ENCODE data around the gene DNAH6.
A peak's percentile ranks its signal among the peaks of the same experiment; 100 is the strongest.
"Not testable (repeated sequence)": the region's sequence is repeated elsewhere in the genome, so short reads cannot be mapped to it uniquely, and the experiment has no call there.

Gene DNAH6

DNA sequence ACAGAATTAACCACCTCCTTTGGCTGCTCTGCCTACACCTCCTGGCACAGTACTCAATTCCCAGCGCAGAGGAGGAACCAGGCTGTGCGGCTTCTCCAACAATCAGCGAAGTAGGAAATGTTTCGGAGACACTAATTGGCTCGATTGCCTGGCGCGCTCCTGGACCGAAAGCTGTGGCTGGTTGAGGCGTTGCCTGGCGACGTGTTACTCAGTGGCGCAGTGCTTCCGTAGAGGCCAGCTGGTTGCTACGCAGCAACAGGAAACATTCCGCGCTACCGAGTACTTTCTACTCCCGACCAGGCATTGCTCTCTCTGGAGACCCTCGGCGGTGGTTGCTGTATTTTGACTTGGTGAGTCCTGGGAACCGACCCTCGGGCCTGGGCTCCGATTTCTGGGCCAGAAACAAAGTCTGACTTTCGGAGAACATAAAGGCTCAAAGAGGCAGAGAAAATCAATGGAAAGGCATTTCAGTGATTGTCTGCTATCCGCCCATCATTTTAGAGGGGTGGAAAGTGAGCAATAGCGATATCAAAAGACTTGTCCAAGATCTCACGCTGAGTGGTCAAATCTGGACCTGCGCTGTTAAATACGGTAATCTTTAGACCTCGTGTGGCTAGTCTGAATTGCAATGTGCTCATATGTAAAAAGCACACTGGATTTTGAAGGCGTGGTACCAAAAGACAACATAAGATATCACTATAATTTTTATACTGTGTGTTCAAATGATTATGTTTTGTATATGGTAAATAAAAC is at the start of gene DNAH6:
Gene DNAH6 (plus strand): TSS at position 265 of the 753 bp plus-strand sequence. CDS start 1,329 bp downstream, outside the sequence.
- peak; percentile 71 to 80 for DNase-seq (ENCODE audit: low read depth in 2 of 2)

DNA sequence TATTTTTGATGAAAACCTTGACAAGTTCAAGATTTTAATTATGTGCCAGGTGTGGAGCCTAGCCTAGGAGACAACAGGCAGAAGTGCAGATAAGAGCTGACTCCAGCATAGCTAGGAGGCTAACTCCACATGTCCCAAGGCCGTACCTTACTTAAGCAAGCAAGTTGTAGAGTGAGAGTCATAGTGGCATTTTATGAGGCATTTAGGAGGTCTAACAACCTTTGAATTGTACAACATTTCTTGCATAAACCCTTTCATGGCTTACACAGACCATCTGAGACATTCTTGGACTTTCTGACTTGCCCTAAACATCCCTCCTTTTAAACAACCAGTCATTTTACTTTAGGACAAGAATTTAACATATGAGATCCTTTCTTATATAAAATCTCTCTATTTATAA is 48.9 kb upstream of the DNAH6 start:
- DNase-seq (ENCODE audit: low read depth in 2 of 2) = no peak

DNA sequence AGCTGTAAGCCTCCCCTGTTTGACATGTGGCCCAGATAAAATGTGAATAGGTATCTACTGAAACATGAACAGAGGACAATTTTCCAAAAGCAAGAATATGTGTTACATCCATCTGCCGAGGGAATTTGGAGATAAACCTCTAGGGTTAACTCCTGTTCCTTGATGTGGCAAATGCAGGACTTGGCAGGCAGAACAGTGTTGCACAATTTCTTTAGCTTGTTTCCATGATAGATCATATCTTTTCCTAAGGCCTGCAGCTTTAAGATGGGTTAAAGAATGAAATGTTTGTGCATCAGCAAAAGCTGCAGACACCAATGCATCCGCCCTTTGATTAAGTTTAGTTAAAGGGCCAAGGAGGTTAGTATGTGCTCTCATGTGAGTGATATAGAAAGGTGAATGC is 43.9 kb upstream of the DNAH6 start:
- not testable (repeated sequence) for DNase-seq (ENCODE audit: low read depth in 2 of 2)

- no peak for DNase-seq (ENCODE audit: low read depth in 2 of 2)
Observed at GRCh38 chr2:84472856-84473565, 43.3 kb upstream of the DNAH6 start.

DNA sequence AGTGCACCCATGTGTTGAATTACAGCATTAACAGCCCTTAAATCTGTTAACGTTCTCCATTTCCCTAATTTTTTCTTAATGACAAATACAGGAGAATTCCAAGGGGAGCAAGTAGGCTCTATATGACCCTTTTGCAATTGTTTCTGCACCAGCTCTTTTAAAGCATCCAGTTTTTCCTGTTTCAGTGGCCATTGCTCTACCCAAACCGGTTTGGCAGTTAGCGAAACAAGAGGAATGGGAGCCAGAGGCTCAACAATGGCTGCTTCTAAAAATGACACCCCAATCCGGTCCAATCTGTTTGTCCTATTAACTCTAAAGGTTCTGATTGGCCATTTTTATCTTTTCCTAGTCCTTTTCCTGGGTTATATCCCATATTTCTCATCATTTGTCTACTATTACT is 42.1 kb upstream of the DNAH6 start:
- DNase-seq (ENCODE audit: low read depth in 2 of 2) = no peak

- no peak for DNase-seq (ENCODE audit: low read depth in 2 of 2)
Observed at GRCh38 chr2:84477886-84478285, 38.4 kb upstream of the DNAH6 start.

DNA sequence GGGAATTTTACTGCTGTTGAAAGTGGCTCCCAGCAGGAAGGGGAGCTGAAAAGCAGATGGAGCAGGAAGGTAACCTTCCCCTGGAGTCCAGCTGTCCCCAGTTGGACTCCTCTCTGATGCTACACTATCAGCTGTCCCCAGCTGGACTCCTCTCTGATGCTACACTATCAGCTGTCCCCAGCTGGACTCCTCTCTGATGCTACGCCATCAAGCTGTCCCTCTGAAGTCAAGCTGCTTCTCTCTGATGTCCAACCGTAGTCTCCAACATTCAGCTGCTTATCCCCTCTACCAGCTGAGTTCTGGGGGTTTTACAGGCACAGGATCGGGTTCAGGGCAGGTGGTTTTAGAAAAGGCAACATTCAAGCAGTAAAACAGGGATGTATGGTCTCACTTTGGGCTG is 37.4 kb upstream of the DNAH6 start:
- DNase-seq (ENCODE audit: low read depth in 2 of 2) = no peak

DNA sequence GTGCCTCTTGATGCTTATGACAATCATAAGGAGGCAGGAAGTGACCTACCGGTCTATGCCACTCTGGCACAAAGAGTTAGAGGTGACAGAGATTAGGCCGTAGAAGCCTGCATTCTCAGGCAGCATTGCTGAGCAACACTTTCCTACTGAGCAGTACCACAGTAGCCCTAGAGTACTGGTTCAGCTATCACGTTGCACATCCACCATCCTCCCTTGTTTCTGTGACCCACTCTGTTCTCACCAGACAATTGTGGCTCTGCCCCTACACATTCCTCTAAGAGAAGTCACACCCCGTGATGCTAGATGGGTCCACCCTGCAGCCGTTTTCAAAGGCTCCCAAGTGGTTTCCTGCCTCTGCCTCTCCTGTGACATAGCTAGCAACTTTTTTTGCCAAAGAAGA is 34.6 kb upstream of the DNAH6 start:
- no peak for DNase-seq (ENCODE audit: low read depth in 2 of 2)

- DNase-seq (ENCODE audit: low read depth in 2 of 2) = no peak
Observed at GRCh38 chr2:84482603-84483002, 33.7 kb upstream of the DNAH6 start.

DNA sequence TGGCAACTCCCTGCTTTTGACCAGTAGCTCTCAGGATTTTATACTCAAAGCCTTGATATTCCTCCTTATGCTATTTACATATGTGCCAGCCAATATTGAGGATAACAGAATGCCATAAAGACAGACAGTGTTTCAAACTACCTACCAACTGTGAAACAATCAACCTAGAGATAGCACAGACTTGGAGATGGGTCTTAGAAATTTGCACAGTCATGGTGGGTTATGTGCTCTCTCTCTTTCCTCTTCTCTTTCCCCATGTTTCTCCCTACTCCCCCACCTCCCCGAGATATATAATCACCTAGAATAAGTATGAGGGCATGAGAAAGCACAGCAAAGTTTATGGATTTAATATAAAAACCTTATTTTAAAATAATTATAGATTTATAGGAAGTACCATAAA is 33.0 kb upstream of the DNAH6 start:
- no peak for DNase-seq (ENCODE audit: low read depth in 2 of 2)

GRCh38 chr2:84486441-84487115 is 29.7 kb upstream of the DNAH6 start:
- DNase-seq (ENCODE audit: low read depth in 2 of 2) = no peak

GRCh38 chr2:84487298-84487996 is 28.9 kb upstream of the DNAH6 start:
- DNase-seq (ENCODE audit: low read depth in 2 of 2) = no peak

- no peak for DNase-seq (ENCODE audit: low read depth in 2 of 2)
Observed at GRCh38 chr2:84491256-84491655, 25.0 kb upstream of the DNAH6 start.

- DNase-seq (ENCODE audit: low read depth in 2 of 2) = no peak
Observed at GRCh38 chr2:84491741-84492140, 24.6 kb upstream of the DNAH6 start.

DNA sequence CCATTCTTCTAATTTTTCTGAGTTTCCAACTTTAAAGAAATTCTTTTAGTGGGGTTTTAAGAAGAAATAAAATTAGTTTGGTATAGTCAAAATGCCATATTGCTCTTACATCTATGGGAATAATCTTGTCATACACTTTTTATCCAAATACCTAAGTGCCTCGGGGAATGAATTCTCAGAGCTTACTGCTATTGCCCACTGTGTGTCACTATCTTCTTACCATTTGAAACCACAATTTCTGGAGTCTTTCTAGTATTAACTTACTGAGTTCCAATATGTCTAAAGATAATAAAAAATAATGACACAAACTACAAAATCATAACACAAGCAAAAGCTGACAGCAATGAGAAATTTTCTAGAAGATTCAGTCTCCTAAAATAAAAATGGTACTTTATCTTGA is 23.7 kb upstream of the DNAH6 start:
- DNase-seq (ENCODE audit: low read depth in 2 of 2) = no peak

DNA sequence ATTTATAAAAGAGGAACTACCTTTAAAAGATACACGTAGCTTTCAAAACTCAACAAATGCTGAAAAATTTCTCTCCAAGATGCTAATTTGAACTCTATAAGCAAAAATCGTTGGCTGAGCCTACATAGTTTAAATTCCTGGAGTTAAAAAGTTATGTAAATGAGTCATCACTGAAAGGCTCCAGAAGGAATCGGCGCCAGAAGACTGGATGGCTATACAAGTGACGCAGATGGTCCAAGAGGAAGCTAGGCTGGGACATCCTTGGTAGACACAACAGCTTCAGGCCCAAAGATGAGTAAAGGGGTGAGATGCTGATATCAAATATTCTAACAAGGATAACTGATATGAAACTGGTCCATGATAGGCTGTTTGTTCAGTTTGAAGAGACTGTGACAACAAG is 22.8 kb upstream of the DNAH6 start:
- DNase-seq (ENCODE audit: low read depth in 2 of 2) = no peak

DNA sequence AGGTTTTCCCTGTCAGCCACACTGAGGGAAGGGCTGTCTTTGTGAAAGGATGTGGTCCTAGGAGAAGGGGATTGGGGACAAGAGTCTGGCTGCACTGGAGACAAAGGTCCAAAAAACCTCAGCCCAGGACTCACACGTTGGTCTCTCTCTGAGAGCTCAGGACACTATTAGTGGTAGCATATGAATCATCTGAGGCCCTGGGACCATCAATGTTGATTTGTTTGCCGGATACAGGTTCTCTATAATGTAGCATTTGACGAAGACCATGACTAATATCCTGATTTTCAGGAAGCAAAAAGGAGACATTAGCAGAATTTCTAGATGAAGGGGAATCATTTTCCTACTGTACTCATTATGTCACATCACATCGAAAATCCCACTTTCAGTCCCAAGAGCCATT is 22.2 kb upstream of the DNAH6 start:
- no peak for DNase-seq (ENCODE audit: low read depth in 2 of 2)

DNA sequence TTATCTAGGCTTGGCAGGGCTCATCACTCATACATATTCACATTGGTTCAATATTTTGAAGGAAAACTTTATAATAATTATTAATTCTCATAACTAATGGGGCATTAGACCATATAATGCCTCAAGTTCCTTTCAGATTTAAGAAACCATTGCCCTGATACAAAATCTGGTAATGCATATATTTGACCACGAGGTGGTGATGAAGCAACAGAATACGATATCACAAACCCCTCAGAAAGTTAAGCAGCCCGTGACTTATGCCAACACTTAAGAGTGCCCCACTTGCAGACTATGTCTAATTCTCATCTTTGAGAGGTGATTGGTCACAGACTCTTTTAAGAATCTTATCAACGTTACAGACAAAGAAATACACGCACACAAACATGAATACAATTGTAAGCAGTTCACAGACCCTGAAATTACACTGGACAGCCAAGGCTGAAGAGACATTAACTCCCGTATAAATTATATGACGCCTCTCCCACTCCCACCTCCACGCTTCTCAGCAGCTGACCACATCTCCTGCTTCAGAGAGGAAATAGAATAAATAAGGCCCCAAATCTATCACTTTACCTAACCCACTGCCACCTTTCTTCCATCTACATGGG is 20.7 kb upstream of the DNAH6 start:
- DNase-seq (ENCODE audit: low read depth in 2 of 2) = no peak

DNA sequence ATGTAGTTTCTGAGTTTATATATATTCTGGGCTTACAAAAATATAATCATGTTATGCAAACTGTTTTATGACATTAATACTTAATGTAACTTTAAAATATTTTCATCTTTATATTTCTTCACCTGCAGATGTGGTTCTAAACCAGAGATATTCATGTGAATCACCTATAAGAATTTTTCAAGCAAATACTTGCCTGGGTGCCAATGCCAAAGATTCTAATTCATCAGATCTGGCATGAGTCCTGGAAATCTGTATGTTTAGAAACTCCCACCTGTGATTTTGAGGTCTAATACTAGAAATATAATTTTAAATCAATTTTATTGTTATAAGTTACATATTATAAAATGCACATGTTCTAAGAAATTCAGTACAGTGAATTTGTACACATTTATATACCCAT is 19.9 kb upstream of the DNAH6 start:
- DNase-seq (ENCODE audit: low read depth in 2 of 2) = no peak

- no peak for DNase-seq (ENCODE audit: low read depth in 2 of 2)
Observed at GRCh38 chr2:84497285-84497684, 19.0 kb upstream of the DNAH6 start.

GRCh38 chr2:84498150-84498799 is 18.0 kb upstream of the DNAH6 start:
- no peak for DNase-seq (ENCODE audit: low read depth in 2 of 2)

All from stimulated activated CD4-positive, alpha-beta T cell treated with anti-CD3 and anti-CD28 coated beads, Interleukin-4, amount 100 ng/mL, for 48 hours (primary cell).